ENCODE measurements around the gene ABCB8.

- TF ChIP-seq CTCF (IDR thresholded peaks at IDR 0.05; ENCODE audit: insufficient read depth, low read length) (no peak), POLR2AphosphoS5 (IDR thresholded peaks at IDR 0.05; ENCODE audit: low read depth) (no peak), REST (IDR thresholded peaks at IDR 0.05; ENCODE audit: insufficient replicate concordance, low read depth) (no peak)
Observed at GRCh38 chr7:151082141-151083070, 54.2 kb downstream of the ABCB8 start.
